Measurements from ENCODE around the gene MYO9B. TPM values are rescaled to one million over a fixed set of nuclear protein-coding genes. Genes with fewer than 3 reads are reported as not detected.

MYO9B gene
- total RNA-seq, 1 experiment from 2014 or later, result 58.6 TPM

DNA sequence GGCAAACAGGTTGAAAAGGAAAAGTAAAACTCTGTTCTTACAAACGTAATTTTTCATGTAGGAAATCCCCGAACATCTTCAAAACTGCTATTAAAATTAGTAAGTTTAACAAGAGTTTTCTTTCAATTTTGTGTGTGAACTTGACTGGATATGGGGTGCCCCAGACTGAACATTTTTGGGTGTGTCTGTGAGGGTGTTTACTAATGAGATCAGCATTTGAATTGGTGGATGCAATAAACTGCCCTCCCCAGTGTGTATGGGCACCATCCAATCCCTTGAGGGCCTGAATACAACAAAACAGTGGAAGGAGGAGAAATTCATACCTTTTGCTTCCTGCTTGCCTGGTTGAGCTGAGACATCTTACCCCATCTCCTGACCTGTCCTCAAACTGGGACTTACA lies 12.1 kb upstream of the MYO9B start:
- H3K4me1 Mint-ChIP-seq, result peaks cover 4% of the 10 kb centered on the region in 2 experiments
- peak overlapping the region in 1 of 3 experiments; percentile 29; a peak in 2 of 7 replicates for H3K27ac Mint-ChIP-seq
- Histone ChIP-seq H4K5ac (ENCODE audit: insufficient read length, low read depth, low read length) (no peak overlapping the region), H3K14ac (ENCODE audit: insufficient read depth, low read length) (no peak overlapping the region), H3K9me3 (ENCODE audit: control insufficient read depth, low read depth, low read length) (peaks cover 9% of the 10 kb centered on the region), H3K27me3 (ENCODE audit: insufficient read depth, low read length) (no peaks in the 10 kb centered on the region), H3T11ph (ENCODE audit: low read length) (no peak overlapping the region), H3K4me1 (ENCODE audit: insufficient read depth, low read length) (no peaks in the 10 kb centered on the region), H3K9ac (ENCODE audit: extremely low read depth, insufficient read length, low read length) (no peak overlapping the region), H3K23me2 (ENCODE audit: insufficient read length, low read depth, low read length, poor library complexity, severe bottlenecking) (no peaks in the 10 kb centered on the region), H4K20me1 (ENCODE audit: control insufficient read depth, insufficient read depth, insufficient read length) (no peaks in the 10 kb centered on the region), H2BK15ac (ENCODE audit: low read depth, low read length) (no peak overlapping the region), H3K4me2 (ENCODE audit: insufficient read depth, insufficient read length, low read length) (no peak overlapping the region), H2BK120ac (ENCODE audit: low read depth, low read length, poor library complexity, severe bottlenecking) (no peak overlapping the region), H3K4ac (ENCODE audit: low read depth, low read length) (no peak overlapping the region), H4K91ac (ENCODE audit: insufficient read length, low read depth, low read length) (no peak overlapping the region), H2AFZ (ENCODE audit: low read length) (no peak overlapping the region), H2BK5ac (ENCODE audit: insufficient read length, low read length) (no peak overlapping the region), H3K79me1 (ENCODE audit: insufficient read depth, low read depth, low read length, poor library complexity, severe bottlenecking) (no peaks in the 10 kb centered on the region), H3K23ac (ENCODE audit: insufficient read length, low read depth, low read length) (no peak overlapping the region), H3K79me2 (ENCODE audit: insufficient read depth, low read length) (peaks cover 4% of the 10 kb centered on the region; the same call in 1 of the 2 replicates), H3K18ac (ENCODE audit: insufficient read length, low read depth, low read length) (no peak overlapping the region), H3K56ac (ENCODE audit: insufficient read length, low read depth, low read length) (no peak overlapping the region), H4K8ac (replicated peaks; ENCODE audit: insufficient read length, low read depth, low read length) (no peak overlapping the region), H2BK12ac (ENCODE audit: insufficient read length, low read depth, low read length) (no peak overlapping the region), H2AK5ac (ENCODE audit: insufficient read length, low read length) (no peak overlapping the region), H2BK20ac (ENCODE audit: low read depth, low read length, poor library complexity, severe bottlenecking) (no peak overlapping the region), H3K27ac (ENCODE audit: insufficient read length, low read depth, low read length) (no peak overlapping the region)
- no peaks in the 10 kb centered on the region for H3K9me3 Mint-ChIP-seq
- no CpG with 5 or more reads among the region's 2 CpGs for WGBS (ENCODE audit: extremely low coverage, insufficient read length, low lambda C conversion rate)
- TF ChIP-seq, protein P1, sequence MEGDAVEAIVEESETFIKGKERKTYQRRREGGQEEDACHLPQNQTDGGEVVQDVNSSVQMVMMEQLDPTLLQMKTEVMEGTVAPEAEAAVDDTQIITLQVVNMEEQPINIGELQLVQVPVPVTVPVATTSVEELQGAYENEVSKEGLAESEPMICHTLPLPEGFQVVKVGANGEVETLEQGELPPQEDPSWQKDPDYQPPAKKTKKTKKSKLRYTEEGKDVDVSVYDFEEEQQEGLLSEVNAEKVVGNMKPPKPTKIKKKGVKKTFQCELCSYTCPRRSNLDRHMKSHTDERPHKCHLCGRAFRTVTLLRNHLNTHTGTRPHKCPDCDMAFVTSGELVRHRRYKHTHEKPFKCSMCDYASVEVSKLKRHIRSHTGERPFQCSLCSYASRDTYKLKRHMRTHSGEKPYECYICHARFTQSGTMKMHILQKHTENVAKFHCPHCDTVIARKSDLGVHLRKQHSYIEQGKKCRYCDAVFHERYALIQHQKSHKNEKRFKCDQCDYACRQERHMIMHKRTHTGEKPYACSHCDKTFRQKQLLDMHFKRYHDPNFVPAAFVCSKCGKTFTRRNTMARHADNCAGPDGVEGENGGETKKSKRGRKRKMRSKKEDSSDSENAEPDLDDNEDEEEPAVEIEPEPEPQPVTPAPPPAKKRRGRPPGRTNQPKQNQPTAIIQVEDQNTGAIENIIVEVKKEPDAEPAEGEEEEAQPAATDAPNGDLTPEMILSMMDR (conservative IDR thresholded peaks at IDR 0.05), result no peak
- DNase-seq, result no peak
- H3K36me3 Mint-ChIP-seq (ENCODE audit: insufficient read depth in 1 of 3, low read depth in 3 of 3), result peaks cover 31 to 67% (median 40%) of the 10 kb centered on the region in 3 experiments
- H3K4me3 Mint-ChIP-seq, result no peak overlapping the region
- no peaks in the 10 kb centered on the region for H3K27me3 Mint-ChIP-seq (ENCODE audit: low read depth)
